ENCODE results near the gene TMEM255B. TPM values are rescaled to one million over a fixed set of nuclear protein-coding genes. Genes with fewer than 3 reads are reported as not detected.

Gene TMEM255B
- polyA plus RNA-seq, 3 donors: 5.1 to 7.5 (median 5.9) TPM

DNA sequence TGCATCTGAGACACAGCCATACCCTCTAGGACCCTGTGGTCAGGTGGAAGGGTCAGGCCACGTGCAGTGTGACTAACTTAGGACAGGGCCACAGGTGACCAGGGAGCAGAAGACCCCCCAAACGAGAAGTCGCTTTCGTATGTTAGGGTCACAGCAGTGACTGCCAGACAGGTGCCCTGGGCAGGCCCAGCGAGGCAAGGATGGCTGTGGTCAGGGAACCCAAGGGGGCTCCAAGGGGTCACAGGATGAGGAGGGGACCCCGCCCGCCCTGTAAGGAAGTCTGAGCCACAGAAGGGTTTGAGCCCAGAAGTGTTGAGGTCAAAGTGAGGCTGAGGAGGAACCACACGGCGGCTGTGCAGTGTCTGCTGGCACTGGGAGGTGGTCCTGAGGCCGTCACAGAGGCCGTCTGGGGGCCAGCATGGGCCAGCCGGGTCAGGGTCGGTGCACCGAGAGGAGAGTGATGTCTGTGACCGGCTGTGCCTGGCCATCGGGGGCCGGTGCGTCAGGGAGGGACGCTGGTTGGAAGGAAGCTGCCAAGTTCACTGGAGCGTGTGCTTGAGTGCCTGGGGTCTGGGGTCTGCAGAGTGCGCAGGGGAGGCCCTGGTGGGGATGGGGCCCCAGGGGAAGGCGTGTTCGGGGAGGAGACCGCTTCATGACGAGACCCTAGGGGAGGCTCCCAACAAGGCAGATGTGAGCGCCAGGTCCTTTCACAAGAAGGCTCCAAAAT is 24.8 kb upstream of the TMEM255B start:
- peaks cover 4 to 9% of the 10 kb centered on the region in 2 donors for H3K9me3 ChIP-seq (replicated peaks in 1 of 2; ENCODE audit: control insufficient read depth in 1 of 2, insufficient read depth in 1 of 2, low read length in 2 of 2)
- H3K27me3 Mint-ChIP-seq (ENCODE audit: low read depth in 3 of 3): peaks cover 18 to 61% (median 48%) of the 10 kb centered on the region in 3 donors
- H2AFZ ChIP-seq (ENCODE audit: insufficient read depth, low read depth, low read length, poor library complexity, severe bottlenecking): no peak overlapping the region
- H3K4me3 Mint-ChIP-seq: peak overlapping the region in 1 of 2 donors; percentile 39
- H3K9me3 Mint-ChIP-seq: peaks cover 0 to 4% (median 2%) of the 10 kb centered on the region in 7 donors
- H3K27ac ChIP-seq (ENCODE audit: low read depth in 1 of 2, low read length in 2 of 2): no peak overlapping the region
- 71% methylated on average over 25 of the region's 26 CpGs for WGBS (ENCODE audit: insufficient coverage)
- H4K20me1 ChIP-seq (ENCODE audit: insufficient read depth, low read length): no peaks in the 10 kb centered on the region
- peaks cover 0 to 12% of the 10 kb centered on the region in 2 donors for H3K27me3 ChIP-seq (ENCODE audit: control insufficient read depth in 2 of 2, insufficient read depth in 2 of 2, low read length in 2 of 2)
- H3K4me3 ChIP-seq (replicated peaks in 1 of 3; ENCODE audit: low read depth in 2 of 3, low read length in 3 of 3): no peak overlapping the region
- TF ChIP-seq, protein P1, sequence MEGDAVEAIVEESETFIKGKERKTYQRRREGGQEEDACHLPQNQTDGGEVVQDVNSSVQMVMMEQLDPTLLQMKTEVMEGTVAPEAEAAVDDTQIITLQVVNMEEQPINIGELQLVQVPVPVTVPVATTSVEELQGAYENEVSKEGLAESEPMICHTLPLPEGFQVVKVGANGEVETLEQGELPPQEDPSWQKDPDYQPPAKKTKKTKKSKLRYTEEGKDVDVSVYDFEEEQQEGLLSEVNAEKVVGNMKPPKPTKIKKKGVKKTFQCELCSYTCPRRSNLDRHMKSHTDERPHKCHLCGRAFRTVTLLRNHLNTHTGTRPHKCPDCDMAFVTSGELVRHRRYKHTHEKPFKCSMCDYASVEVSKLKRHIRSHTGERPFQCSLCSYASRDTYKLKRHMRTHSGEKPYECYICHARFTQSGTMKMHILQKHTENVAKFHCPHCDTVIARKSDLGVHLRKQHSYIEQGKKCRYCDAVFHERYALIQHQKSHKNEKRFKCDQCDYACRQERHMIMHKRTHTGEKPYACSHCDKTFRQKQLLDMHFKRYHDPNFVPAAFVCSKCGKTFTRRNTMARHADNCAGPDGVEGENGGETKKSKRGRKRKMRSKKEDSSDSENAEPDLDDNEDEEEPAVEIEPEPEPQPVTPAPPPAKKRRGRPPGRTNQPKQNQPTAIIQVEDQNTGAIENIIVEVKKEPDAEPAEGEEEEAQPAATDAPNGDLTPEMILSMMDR (IDR thresholded peaks at IDR 0.05): no peak
- H3K4me1 Mint-ChIP-seq: peaks cover 23% of the 10 kb centered on the region
- H3K36me3 Mint-ChIP-seq: no peaks in the 10 kb centered on the region
- H3K4me2 ChIP-seq (replicated peaks; ENCODE audit: extremely low read depth, low read length, poor library complexity, severe bottlenecking): no peak overlapping the region
- H3K9ac ChIP-seq (ENCODE audit: insufficient read depth, low read length, poor library complexity, severe bottlenecking): no peak overlapping the region
- intact Hi-C loops (cut with micrococcal nuclease): no loop called here
- H3K36me3 ChIP-seq (replicated peaks in 1 of 2; ENCODE audit: control insufficient read depth in 1 of 2, insufficient read depth in 2 of 2, low read length in 2 of 2): no peaks in the 10 kb centered on the region
- no peaks in the 10 kb centered on the region for H3K79me2 ChIP-seq (ENCODE audit: insufficient read depth, low read length)
- no peak for DNase-seq
- peaks cover 14 to 19% of the 10 kb centered on the region in 2 donors for H3K4me1 ChIP-seq (ENCODE audit: control insufficient read depth in 1 of 2, insufficient read depth in 2 of 2, low read length in 2 of 2)
- no peak overlapping the region for H3K27ac Mint-ChIP-seq

DNA sequence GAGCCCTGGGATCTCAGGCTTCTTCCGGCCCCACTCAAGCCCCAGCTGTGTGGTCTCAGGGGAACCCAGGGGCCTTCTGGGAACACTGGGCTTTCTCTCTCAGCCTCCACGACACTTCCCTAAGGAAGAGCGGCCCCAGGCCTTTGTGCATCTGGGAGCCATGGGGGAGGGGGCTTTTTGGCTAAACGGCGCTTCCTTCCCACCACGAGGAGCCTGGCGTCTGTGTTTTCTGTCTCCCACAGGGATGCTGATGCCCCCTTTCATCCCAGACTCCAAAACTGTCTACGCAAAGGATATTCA is 24.2 kb upstream of the TMEM255B start:
- no peaks in the 10 kb centered on the region for H3K36me3 ChIP-seq (replicated peaks in 1 of 2; ENCODE audit: control insufficient read depth in 1 of 2, insufficient read depth in 2 of 2, low read length in 2 of 2)
- H3K36me3 Mint-ChIP-seq: no peaks in the 10 kb centered on the region
- H3K79me2 ChIP-seq (ENCODE audit: insufficient read depth, low read length): no peaks in the 10 kb centered on the region
- H3K4me3 ChIP-seq (replicated peaks in 1 of 3; ENCODE audit: low read depth in 2 of 3, low read length in 3 of 3): no peak overlapping the region
- H2AFZ ChIP-seq (ENCODE audit: insufficient read depth, low read depth, low read length, poor library complexity, severe bottlenecking): no peak overlapping the region
- DNase-seq: no peak
- no peak overlapping the region for H3K9ac ChIP-seq (ENCODE audit: insufficient read depth, low read length, poor library complexity, severe bottlenecking)
- no peak overlapping the region for H3K4me2 ChIP-seq (replicated peaks; ENCODE audit: extremely low read depth, low read length, poor library complexity, severe bottlenecking)
- H3K27me3 ChIP-seq (ENCODE audit: control insufficient read depth in 2 of 2, insufficient read depth in 2 of 2, low read length in 2 of 2): peaks cover 0 to 11% of the 10 kb centered on the region in 2 donors
- TF ChIP-seq, protein P1 (IDR thresholded peaks at IDR 0.05): no peak
- WGBS (ENCODE audit: insufficient coverage): 100% methylated on average over 1 of the region's 8 CpGs
- H4K20me1 ChIP-seq (ENCODE audit: insufficient read depth, low read length): no peaks in the 10 kb centered on the region
- peaks cover 0 to 4% (median 2%) of the 10 kb centered on the region in 7 donors for H3K9me3 Mint-ChIP-seq
- intact Hi-C loops (cut with micrococcal nuclease): no loop called here
- H3K27ac Mint-ChIP-seq: no peak overlapping the region
- H3K9me3 ChIP-seq (replicated peaks in 1 of 2; ENCODE audit: control insufficient read depth in 1 of 2, insufficient read depth in 1 of 2, low read length in 2 of 2): peaks cover 4 to 9% of the 10 kb centered on the region in 2 donors
- peaks cover 18 to 61% (median 48%) of the 10 kb centered on the region in 3 donors for H3K27me3 Mint-ChIP-seq (ENCODE audit: low read depth in 3 of 3)
- H3K27ac ChIP-seq (ENCODE audit: low read depth in 1 of 2, low read length in 2 of 2): no peak overlapping the region
- peak overlapping the region in 1 of 2 donors; percentile 4 for H3K4me3 Mint-ChIP-seq
- peaks cover 23% of the 10 kb centered on the region for H3K4me1 Mint-ChIP-seq
- peaks cover 14 to 19% of the 10 kb centered on the region in 2 donors for H3K4me1 ChIP-seq (ENCODE audit: control insufficient read depth in 1 of 2, insufficient read depth in 2 of 2, low read length in 2 of 2)

Measured in CD14-positive monocyte (primary cell).